HFF-Myc (cell line): Measurements from ENCODE around the gene MINDY3.

ENCODE experiments used
- DNase-seq: peaks from one replicate; pipeline ENCODE4 v3.0.0-alpha.2; 2011; ENCODE audit warnings: low read depth; ENCODE audit errors: extremely low read depth
- H3K4me3 ChIP-seq: replicated peaks from 2 replicates; pipeline ENCODE4 v1.5.1; 2011; ENCODE audit warnings: low read depth, mild to moderate bottlenecking, control low read depth, low read length
- TF ChIP-seq, protein P1 (sequence below): IDR thresholded peaks from 2 replicates; pipeline ENCODE4 v1.5.1; 2012; ENCODE audit warnings: mild to moderate bottlenecking, low read depth, low read length, control low read depth; ENCODE audit errors: missing control alignments

MINDY3 gene

GRCh38 chr10:15859906-15860691 is at the start of gene MINDY3:
TSS of gene MINDY3 (minus strand) at chr10:15860507. CDS start at chr10:15860299, 208 bp downstream.
- TF ChIP-seq, protein P1, sequence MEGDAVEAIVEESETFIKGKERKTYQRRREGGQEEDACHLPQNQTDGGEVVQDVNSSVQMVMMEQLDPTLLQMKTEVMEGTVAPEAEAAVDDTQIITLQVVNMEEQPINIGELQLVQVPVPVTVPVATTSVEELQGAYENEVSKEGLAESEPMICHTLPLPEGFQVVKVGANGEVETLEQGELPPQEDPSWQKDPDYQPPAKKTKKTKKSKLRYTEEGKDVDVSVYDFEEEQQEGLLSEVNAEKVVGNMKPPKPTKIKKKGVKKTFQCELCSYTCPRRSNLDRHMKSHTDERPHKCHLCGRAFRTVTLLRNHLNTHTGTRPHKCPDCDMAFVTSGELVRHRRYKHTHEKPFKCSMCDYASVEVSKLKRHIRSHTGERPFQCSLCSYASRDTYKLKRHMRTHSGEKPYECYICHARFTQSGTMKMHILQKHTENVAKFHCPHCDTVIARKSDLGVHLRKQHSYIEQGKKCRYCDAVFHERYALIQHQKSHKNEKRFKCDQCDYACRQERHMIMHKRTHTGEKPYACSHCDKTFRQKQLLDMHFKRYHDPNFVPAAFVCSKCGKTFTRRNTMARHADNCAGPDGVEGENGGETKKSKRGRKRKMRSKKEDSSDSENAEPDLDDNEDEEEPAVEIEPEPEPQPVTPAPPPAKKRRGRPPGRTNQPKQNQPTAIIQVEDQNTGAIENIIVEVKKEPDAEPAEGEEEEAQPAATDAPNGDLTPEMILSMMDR = no peak

GRCh38 chr10:15901889-15902288 is 41.6 kb upstream of the MINDY3 start:
- H3K4me3 ChIP-seq = no peak overlapping the region
- TF ChIP-seq, protein P1 = no peak
- no peak for DNase-seq

More at GRCh38 chr10:15859906-15860691, at the start of gene MINDY3:
- peak within 1 kb of the TSS; percentile 77 for H3K4me3 ChIP-seq
- DNase-seq = peak; percentile 38

- TF ChIP-seq, protein P1 = no peak
- no peak overlapping the region for H3K4me3 ChIP-seq
- peak; percentile 11 for DNase-seq
Observed at GRCh38 chr10:15898046-15898445, 37.7 kb upstream of the MINDY3 start.

GRCh38 chr10:15897287-15897686 is 37.0 kb upstream of the MINDY3 start:
- DNase-seq = no peak
- no peak overlapping the region for H3K4me3 ChIP-seq
- TF ChIP-seq, protein P1 = no peak

GRCh38 chr10:15896654-15897053 is 36.3 kb upstream of the MINDY3 start:
- no peak for DNase-seq
- TF ChIP-seq, protein P1 = no peak
- H3K4me3 ChIP-seq = no peak overlapping the region

DNA sequence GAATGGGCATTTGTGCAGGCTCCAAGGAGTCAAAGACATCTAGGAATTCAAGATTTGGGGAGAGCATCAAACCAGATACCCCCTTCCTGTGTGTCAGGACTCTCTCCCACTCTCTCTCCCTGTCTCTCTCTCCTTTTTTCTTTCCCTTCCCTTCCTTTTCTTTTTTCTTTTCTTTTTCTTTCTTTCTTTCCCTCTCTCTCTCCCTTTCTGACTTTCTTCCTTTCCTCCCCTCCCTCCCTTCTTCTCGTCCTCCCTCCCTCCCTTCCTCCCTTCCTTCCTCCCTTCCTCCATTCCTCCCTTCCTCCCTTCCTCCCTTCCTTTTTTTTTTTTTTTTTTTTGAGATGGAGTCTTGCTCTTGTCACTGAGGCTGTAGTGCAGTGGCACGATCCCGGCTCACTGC is 24.1 kb upstream of the MINDY3 start:
- DNase-seq = no peak
- TF ChIP-seq, protein P1 = no peak
- H3K4me3 ChIP-seq = no peak overlapping the region
